GM12872 (cell line): ENCODE results near the gene VAV2.

Experiments used
- TF ChIP-seq, protein P1 (sequence below): IDR thresholded peaks from 3 replicates; pipeline ENCODE4 v1.5.1; 2011; ENCODE audit warnings: low read depth, mild to moderate bottlenecking, low read length, moderate library complexity; ENCODE audit not compliant: insufficient read depth

The VAV2 gene

DNA sequence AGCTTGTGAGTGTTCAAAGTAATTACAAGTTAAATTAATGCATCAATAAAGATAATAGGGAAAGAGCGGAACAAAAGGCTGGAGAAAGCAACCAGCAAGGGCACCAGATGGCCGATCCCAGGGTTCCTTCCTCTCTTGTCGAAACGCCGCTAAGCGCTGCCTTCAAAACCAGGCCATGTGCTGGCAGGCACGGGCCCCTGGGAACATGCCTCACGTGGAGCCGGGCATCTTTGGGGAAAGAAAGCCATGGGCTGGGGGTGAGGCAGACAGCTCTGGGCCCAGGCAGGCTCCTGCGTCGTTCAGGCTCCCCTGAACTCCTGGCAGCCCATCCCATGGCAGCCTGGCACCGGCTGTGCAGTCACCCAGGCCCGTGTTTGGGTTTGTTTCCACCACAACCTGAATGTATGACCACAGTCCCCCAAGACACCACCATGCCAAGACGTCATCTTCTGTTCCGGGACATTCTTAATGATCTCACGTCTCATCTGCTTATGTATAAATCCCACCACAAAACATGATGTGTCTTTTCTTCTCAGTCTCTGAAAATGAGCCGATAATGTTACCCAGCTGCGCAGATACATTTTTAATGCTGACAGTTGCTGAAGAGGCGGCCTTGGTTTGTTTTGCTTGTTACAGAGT is 143.5 kb downstream of the VAV2 start:
- TF ChIP-seq, protein P1, sequence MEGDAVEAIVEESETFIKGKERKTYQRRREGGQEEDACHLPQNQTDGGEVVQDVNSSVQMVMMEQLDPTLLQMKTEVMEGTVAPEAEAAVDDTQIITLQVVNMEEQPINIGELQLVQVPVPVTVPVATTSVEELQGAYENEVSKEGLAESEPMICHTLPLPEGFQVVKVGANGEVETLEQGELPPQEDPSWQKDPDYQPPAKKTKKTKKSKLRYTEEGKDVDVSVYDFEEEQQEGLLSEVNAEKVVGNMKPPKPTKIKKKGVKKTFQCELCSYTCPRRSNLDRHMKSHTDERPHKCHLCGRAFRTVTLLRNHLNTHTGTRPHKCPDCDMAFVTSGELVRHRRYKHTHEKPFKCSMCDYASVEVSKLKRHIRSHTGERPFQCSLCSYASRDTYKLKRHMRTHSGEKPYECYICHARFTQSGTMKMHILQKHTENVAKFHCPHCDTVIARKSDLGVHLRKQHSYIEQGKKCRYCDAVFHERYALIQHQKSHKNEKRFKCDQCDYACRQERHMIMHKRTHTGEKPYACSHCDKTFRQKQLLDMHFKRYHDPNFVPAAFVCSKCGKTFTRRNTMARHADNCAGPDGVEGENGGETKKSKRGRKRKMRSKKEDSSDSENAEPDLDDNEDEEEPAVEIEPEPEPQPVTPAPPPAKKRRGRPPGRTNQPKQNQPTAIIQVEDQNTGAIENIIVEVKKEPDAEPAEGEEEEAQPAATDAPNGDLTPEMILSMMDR: no peak

DNA sequence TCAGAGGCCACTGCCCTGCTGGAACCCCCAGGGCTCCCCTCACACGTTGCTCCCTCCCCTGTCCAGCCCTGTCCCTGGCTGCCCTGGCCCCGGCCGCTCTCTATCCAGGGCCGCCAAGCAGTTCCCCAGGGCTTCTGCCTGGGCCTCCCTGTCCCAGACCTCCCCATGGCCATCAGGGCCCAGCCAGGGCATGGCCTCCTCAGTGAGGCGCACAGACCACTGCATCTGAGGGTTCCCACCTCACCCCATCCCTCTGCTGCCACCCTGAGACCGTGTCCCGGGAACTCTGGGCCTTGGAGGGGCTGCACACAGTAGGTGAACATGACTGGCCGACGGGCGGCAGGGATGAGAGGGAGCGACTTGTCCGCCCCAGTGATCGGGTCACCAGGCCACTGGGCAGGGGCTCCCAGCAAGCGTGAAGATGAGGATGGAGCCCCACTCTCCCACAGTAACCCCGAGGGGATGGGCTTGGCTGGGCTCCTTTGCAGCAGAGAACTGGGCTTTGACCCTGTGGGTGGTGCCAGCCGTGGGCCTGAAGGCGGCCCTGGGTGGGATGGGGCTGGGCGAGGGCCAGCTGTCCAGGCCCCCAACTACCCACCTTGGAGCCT is 145.5 kb downstream of the VAV2 start:
- TF ChIP-seq, protein P1: no peak

DNA sequence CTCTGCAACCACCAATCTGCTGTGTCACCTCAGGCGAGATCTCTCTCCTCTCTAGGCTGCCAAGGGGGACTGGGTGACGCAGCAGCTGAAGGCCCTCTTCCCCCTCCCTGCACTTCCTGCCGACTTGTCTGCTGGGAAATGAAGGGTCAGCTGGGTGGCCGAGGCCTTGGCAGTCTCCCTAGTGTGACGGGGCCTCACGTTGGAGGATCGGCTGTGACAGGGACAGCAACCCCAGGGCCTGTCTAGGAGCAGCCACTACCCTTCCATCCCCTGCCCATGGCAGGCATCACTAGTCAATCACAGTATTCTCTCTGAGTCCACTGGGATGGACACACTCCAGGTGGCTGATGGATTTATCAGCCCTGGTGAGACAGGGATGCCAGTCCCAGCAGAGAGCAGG is 146.7 kb downstream of the VAV2 start:
- TF ChIP-seq, protein P1: no peak

DNA sequence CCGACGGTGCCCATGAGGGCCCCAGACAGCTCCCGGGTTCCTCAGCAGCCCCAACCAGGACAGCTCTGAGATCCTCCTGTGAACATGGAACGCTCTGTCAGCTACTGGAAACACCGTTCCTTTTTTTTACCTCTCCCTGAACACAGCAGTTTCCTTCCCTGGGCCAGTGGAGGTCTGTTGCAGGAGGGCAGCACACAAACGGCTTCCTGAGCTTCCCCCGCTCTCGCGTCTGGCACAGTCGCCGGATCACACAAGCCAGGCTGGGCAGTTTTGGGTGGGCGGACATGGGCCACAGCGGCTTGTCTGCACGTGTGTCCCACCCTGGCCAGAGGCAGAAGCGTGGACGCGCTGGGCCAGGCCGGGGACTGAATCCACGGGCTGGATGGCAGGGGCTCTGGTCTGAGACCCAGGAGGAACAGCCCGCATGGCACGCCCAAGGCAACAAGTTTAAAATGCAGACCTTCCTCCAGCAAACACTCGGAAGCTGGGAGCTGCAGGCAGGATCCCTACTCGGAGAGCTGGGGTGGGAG is 147.2 kb downstream of the VAV2 start:
- TF ChIP-seq, protein P1: no peak

DNA sequence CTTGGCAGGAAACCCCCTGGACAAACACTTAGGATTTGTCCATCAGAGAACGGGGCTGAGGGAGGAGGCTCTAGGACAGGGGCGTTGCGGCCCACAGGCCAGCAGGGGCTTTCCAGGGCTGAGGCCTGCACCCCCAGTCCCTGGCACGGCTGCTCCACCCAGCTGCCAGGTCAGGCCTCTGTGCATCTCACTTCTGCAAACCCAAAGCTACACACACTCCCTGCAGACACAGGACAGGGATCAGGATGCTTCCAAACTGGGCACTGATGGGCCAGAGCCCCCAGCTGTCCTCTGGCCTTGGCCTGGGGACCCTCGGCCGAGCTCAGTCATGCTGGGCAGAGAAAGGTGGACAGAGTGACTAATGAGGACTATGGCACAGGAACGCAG is 147.7 kb downstream of the VAV2 start:
- TF ChIP-seq, protein P1: no peak

DNA sequence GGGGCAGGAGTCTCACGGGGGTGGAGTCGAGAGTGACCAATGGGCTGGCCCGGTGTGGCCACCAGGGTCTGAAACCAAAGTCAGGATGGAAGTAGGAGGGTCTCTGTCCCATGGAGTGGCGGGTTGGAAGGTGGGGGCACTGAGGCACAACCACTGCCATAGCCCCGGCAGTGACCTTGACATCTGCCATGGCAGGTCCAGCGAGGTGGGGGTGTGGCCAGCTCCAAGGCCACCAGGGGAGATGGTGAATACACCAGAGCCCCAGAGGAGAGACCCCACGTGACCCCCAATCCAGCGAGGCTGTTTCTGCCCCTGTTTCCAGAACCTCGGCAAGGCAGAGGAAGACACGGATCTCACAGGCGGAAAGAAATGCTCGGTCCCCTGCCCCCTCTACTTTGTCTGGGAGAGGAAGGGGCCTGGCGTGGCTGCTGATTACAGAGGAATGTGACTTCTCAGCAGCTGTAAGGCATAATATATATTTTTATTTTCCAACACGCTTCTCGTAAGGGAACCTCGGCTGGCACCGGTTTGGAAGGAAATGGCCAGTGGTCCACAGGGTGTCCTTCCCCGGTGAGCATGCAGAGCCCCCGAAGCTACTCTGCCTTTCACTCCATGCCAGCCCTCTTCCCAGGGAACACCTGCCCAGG is 148.2 kb downstream of the VAV2 start:
- TF ChIP-seq, protein P1: no peak

DNA sequence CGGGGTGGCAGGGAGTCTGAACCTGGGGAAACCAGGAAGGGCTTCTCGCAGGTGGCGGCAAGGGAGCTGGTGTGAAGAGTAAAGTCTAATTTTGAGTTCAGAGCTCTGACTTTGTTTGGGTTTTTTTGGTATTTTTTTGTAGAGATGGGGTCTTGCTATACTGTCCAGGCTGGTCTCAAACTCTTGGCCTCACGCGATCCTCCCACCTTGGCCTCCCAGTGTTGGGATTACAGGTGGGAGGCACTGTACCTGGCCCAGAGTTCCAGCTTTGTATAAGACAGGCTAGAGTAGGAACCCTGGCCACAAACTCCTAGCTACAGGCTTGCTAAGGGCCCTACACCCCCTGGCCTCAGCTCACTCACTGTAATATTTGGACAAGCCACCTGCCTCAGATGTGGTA is 148.9 kb downstream of the VAV2 start:
- TF ChIP-seq, protein P1: no peak
